Right ventricle myocardium superior (tissue), 1 donor: ENCODE measurements around the gene TXN. TPM values are rescaled to one million over a fixed set of nuclear protein-coding genes. Genes with fewer than 3 reads are reported as not detected.

Experiments used
- ATAC-seq: fragments of 200-7000 bp; cut with Tn5 transposase; one replicate; pipeline ENCODE4 v1.9.1; 2020; ENCODE audit warnings: mild to moderate bottlenecking; ENCODE audit not compliant: poor library complexity
- DNase-seq: peaks from one replicate; pipeline ENCODE4 v3.0.0-alpha.2; 2020
- intact Hi-C: fragments of 100-400 bp; cut with DNase I; formaldehyde crosslinking; loops from one replicate; pipeline ENCODE4 v1.11.2; 2022
- long read RNA-seq: library from polyadenylated mRNA; unstranded; transcript quantifications from one replicate; pipeline ENCODE4 v2.0.0, GENCODE V29; 2021
- total RNA-seq: library from RNA; stranded (reverse); fragmentation: NEBNext Ultra II Directional; extraction: Animal tissue kit (Norgen Biotek cat#: 25700); gene quantifications from one replicate; pipeline ENCODE4 v1.2.1, GENCODE V29; 2021
- donor health status: DM: no; HTN: yes; CAD: no; lungs with severe emphysema.

The TXN gene
- total RNA-seq, result 58.7 TPM
- long read RNA-seq, transcript TXN-202 (5 exons, 869 nt), result major isoform, 40 of 41 reads
- long read RNA-seq, partial matches to known transcripts, result 1 of 41 reads
- long read RNA-seq, other reads (novel, unspliced or antisense), result 0 of 41 reads

DNA sequence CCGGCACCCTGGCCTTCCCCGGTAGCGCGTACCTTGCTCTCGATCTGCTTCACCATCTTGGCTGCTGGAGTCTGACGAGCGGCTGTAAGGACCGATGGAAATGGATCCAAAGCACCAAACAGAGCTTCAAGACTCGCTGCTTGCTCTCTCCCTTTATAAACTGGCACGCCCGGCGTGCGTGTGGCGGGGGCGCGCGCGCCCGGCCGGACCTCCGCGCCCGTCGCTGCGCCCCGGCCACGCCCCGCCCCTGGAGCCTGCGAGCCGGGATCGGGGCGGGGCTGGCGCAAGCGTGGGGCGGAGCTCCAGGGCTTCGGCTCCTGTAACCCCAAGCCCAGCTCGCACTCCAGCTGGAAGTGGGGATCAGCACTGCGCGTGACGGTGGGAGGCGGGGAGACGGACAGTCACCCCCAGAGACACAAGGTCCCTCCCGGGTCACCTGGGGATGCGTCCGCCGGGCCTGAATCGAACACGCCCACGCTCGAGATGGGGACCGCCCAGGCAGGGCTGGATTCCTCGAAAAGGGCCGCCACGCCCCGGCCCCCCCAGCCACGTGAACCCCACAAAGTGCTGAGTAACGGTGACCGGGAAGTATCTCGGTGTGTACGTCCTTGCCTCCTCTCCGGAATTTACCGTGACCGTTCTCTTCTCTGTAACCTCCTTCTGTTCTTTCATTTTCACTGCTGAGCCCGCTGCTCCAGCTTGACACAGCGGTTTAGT, at the start of gene TXN:
Gene TXN (minus strand): TSS at position 128 of the 717 bp plus-strand sequence. CDS start 72 bp downstream, at position 56.
- peak; percentile 95 for DNase-seq
- intact Hi-C loops, result no loop called here
- peak; percentile 94 for ATAC-seq

GRCh38 chr9:110303133-110303532, 46.8 kb upstream of the TXN start:
- intact Hi-C loops, result no loop called here
- ATAC-seq (no peak), DNase-seq (no peak)

GRCh38 chr9:110298043-110298605, 41.8 kb upstream of the TXN start:
- ATAC-seq (no peak), DNase-seq (no peak)
- intact Hi-C loops, result no loop called here

DNA sequence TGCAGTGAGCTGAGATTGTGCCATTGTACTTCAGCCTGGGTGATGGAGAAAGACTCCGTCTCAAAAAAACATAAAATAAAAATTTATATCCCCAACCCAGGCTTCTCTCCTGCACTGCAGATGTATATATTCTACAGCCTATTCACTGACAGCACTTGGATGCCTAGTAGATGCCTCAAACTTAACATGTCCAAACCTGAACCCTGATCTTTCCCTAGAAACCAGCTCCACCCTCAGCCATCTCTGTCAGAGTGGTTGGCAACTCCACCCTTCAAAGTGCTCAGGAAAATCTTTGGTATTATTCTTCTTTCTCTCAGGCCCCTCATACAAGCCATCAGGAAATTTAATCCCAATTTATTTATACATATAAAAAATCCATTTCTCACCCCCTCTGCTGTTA, 36.9 kb upstream of the TXN start:
- intact Hi-C loops, result no loop called here
- no peak for ATAC-seq
- no peak for DNase-seq

- intact Hi-C loops, result no loop called here
- DNase-seq, result no peak
- ATAC-seq, result no peak
Observed at GRCh38 chr9:110291921-110292557, 35.7 kb upstream of the TXN start.

- DNase-seq (no peak), ATAC-seq (no peak)
- intact Hi-C loops, result no loop called here
Observed at GRCh38 chr9:110290001-110290400, 33.7 kb upstream of the TXN start.

DNA sequence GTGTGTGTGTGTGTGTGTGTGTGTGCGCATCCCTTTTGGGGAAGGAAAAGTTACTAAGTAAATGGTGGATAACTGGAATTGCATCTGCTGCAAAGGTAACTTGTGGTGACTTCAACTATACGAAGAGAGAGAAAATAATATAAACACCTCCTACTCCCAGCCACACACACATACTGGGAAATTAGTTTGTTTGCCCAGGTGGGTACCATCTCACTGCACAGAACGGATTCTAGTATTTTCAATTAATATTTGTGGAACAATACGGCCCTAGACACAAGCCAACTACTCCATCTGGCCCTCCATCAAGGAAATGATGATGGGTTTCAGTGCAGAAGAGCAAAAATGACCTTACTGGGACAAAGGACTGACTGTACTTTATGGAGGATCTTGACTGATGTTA, 32.2 kb upstream of the TXN start:
- no peak for ATAC-seq
- intact Hi-C loops, result no loop called here
- DNase-seq, result no peak

DNA sequence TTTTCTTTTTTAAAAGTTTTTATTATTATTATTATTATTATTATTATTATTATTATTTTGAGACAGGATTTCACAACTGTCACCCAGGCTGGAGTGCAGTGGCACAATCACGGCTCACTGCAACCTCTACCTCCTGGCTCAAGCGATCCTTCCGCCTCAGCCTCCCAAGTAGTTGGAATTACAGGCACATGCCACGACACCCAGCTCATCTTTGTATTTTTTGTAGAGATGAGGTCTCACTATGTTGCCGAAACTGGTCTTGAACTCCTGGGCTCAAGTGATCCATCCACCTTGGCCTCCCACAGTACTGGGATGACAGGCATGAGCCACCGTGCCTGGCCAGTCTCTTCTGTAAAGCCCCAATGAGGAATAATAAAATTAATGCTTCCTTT, 31.0 kb upstream of the TXN start:
- intact Hi-C loops, result no loop called here
- ATAC-seq (no peak), DNase-seq (no peak)

- intact Hi-C loops, result no loop called here
- no peak for DNase-seq
- no peak for ATAC-seq
Observed at GRCh38 chr9:110284211-110284844, 28.0 kb upstream of the TXN start.

DNA sequence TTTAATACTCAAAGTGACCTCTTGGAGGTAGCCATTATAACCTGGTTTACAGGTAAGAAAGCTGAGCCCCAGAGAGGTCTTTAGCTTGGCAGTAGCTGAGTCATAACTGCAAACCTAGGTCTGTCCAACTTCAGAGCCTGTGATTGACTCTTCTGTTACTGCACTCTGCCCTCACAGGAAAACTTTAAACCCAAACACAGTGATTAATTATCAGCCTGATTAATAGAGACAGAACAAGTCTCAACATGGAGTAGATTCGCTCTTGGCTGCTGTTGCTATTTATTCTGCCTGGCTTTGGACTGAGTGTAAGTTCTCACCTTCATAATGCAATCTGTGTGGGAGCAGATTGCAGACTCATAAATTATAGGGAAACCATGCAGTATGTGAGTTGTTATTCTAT, 27.4 kb upstream of the TXN start:
- no peak for DNase-seq
- ATAC-seq, result no peak
- intact Hi-C loops, result no loop called here

GRCh38 chr9:110282739-110283081, 26.4 kb upstream of the TXN start:
- intact Hi-C loops, result no loop called here

DNA sequence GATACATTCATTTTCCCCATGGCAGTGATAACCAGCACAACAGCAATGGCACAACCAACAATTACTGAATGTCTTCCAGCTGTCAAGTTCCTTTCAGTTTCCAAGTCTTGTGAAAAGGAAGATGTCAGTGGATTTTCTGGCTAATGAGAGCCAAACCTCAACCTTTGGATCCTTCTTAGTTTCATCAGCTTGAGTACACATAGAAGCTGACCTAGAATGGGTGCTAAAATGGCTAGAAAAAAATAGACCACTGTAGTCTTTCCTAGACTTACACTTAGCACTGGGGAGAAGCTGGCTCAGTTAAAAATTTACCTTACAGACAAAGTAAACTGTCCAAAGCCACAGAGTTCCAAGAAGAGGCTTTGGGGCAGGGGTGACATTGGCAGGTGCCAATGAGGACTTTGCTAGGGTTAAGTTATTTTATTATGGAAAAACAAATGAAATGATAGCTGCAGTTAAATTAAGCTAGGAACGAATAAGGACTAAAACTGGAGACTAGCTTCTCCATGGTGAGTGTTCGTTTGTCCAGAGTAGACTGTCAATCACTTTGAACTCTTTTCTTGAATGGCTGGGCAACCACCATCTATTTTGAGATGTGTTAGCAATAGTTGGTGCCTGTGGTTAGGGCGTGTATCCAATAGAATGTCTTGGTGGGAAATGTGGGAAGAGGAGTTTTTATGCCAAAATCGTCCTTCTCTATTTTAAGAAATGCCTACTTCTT, 25.9 kb upstream of the TXN start:
- no peak for ATAC-seq
- no peak for DNase-seq
- intact Hi-C loops, result no loop called here

More at GRCh38 chr9:110282739-110283081, 26.4 kb upstream of the TXN start:
- ATAC-seq (no peak), DNase-seq (no peak)

DNA sequence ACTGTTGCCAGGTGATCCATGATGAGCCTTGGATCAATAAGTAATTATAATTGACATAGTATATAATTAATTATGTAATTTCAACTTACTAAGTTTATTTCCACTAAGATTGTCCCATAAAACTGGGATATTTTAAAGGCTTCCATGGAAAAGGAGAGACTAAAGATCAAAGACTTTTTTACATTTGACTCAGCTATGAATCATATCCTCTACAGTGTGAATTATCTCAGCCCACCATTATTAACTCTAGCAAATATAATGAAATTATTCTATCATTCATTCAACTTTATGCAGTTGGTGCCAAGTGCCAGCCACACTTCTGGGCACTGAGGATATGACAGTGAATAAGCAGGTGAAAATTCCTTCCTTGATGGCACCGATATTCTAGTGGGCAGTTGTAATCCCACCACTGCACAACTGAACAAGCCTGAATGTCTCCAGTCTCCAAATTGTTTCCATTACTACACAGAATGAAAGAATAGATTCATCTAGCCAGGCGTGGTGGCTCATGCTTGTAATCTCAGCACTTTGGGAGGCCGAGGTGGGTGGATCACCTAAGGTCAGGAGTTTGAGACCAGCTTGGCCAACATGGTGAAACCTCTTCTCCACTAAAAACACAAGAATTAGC, 21.9 kb upstream of the TXN start:
- ATAC-seq (no peak), DNase-seq (no peak)
- intact Hi-C loops, result no loop called here

- intact Hi-C loops, result no loop called here
- DNase-seq (no peak), ATAC-seq (no peak)
Observed at GRCh38 chr9:110276781-110277180, 20.5 kb upstream of the TXN start.

DNA sequence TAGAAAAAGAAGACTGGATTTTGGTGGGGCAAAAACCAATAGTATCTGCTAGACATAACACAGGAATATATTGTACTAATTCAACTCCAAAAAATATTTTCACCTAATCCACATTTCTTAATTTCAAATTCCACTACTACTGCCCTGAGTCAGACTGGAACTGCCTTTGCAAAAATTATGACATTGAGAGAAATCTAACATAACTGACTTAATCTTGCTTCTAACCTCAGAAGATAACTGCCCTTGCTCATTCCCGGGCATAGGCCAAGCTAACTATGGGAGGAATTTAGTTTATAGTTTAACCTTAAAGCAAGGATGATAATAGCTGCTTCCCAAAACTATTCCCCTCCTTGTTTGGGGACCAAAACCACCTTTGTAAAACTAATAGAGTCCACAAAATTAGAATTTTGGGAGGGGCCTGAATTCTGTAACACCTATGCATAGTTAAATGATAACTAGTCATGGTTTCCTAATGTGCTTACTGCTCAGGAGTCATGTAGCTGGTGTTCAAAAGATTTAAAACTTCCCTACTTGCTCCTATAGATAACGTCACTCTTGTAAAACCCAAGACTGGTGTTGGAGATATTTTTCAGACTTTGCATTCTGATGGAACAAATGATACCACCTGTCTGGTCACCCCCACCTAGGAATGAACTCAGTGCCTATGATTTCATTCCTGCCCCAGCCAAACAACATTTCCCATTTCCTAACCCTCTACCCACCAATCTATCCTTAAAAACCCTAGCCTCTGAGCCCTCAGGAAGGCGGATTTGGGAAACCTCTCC, 14.1 kb upstream of the TXN start:
- DNase-seq, result no peak
- intact Hi-C loops, result no loop called here
- ATAC-seq, result no peak

- ATAC-seq (no peak), DNase-seq (no peak)
- intact Hi-C loops, result no loop called here
Observed at GRCh38 chr9:110266795-110267194, 10.5 kb upstream of the TXN start.

GRCh38 chr9:110261632-110262031, 5.3 kb upstream of the TXN start:
- ATAC-seq, result no peak
- intact Hi-C loops, result no loop called here

GRCh38 chr9:110260911-110261310, 4.6 kb upstream of the TXN start:
- intact Hi-C loops, result no loop called here
- ATAC-seq (no peak), DNase-seq (no peak)

More at GRCh38 chr9:110261632-110262031, 5.3 kb upstream of the TXN start:
- DNase-seq, result no peak
